PC-3 (cell line): ENCODE data around the gene SFSWAP. TPM values are rescaled to one million over a fixed set of nuclear protein-coding genes. Genes with fewer than 3 reads are reported as not detected.
A peak's percentile ranks its signal among the peaks of the same experiment; 100 is the strongest.

ENCODE experiments used
- ATAC-seq: fragments of 200-7000 bp; cut with Tn5 transposase; 2 replicates; pipeline ENCODE4 v1.9.1; 2020; ENCODE audit warnings: mild to moderate bottlenecking, moderate library complexity
- BruUV-seq: library from RNA; stranded (reverse); fragments of 400-500 nt; replicated peaks from 2 replicates; lab custom pipeline; 2021; lab: Mats Ljungman, UMichigan
- CTCF ChIA-PET: fragments of 300-600 bp; sonication (Branson Sonifier 250); formaldehyde crosslinking; loops from one replicate; lab custom pipeline; 2022; ENCODE audit warnings: antibody characterized with exemption; lab: Charles Lee
- POLR2A ChIA-PET: fragments of 300-600 bp; sonication (Branson Sonifier 250); formaldehyde crosslinking; loops from one replicate; lab custom pipeline; 2022; ENCODE audit warnings: antibody characterized with exemption; ENCODE audit not compliant: unreplicated experiment; lab: Charles Lee
- DNase-seq: peaks from one replicate; pipeline ENCODE4 v3.0.0-alpha.2; 2015
- H2AFZ ChIP-seq: fragments of 300-600 bp; sonication (generic); 2 replicates; pipeline ENCODE4 v1.6.0; 2016; ENCODE audit warnings: antibody characterized with exemption, low read length
- H3F3A ChIP-seq: fragments of 300-600 bp; sonication (generic); one replicate; pipeline ENCODE4 v1.6.0; 2017; ENCODE audit warnings: antibody characterized with exemption, low read length, control low read depth, mild to moderate bottlenecking; ENCODE audit not compliant: unreplicated experiment
- H3K27ac ChIP-seq: fragments of 300-600 bp; sonication (generic); 2 replicates; pipeline ENCODE4 v1.5.1; 2016; ENCODE audit warnings: mild to moderate bottlenecking, low read length
- H3K27me3 ChIP-seq: fragments of 300-600 bp; sonication (generic); 2 replicates; pipeline ENCODE4 v1.6.1; 2016; ENCODE audit warnings: low read length, mixed read lengths
- H3K36me3 ChIP-seq: fragments of 300-600 bp; sonication (generic); 2 replicates; pipeline ENCODE4 v1.6.1; 2016; ENCODE audit warnings: low read depth, mixed run types, low read length, mixed read lengths
- H3K4me1 ChIP-seq: fragments of 300-600 bp; sonication (generic); 2 replicates; pipeline ENCODE4 v1.5.1; 2016; ENCODE audit warnings: low read length; ENCODE audit not compliant: insufficient read depth
- H3K4me2 ChIP-seq: fragments of 300-600 bp; sonication (generic); 2 replicates; pipeline ENCODE4 v1.6.0; 2016; ENCODE audit warnings: low read length
- H3K4me3 ChIP-seq: fragments of 300-600 bp; sonication (generic); 2 replicates; pipeline ENCODE4 v1.5.1; 2016; ENCODE audit warnings: mild to moderate bottlenecking, low read length, mixed read lengths
- H3K79me2 ChIP-seq: fragments of 300-600 bp; sonication (generic); 2 replicates; pipeline ENCODE4 v1.6.1; 2017; ENCODE audit warnings: low read length, mixed read lengths
- H3K9ac ChIP-seq: fragments of 300-600 bp; sonication (generic); 2 replicates; pipeline ENCODE4 v1.6.0; 2016; ENCODE audit warnings: mild to moderate bottlenecking, low read length
- H3K9me2 ChIP-seq: fragments of 300-600 bp; sonication (generic); replicated peaks from 2 replicates; pipeline ENCODE4 v1.6.1; 2016; ENCODE audit warnings: mixed run types, low read length, mixed read lengths
- H3K9me3 ChIP-seq: fragments of 300-600 bp; sonication (generic); 2 replicates; pipeline ENCODE4 v1.6.1; 2016; ENCODE audit warnings: low read length, mixed read lengths
- H4K20me1 ChIP-seq: fragments of 300-600 bp; sonication (generic); 2 replicates; pipeline ENCODE4 v1.6.1; 2016; ENCODE audit warnings: low read length, mixed read lengths
- EZH2 ChIP-seq: fragments of 300-600 bp; sonication (generic); IDR thresholded peaks from one replicate; pipeline ENCODE4 v1.6.1; 2017; ENCODE audit warnings: antibody characterized with exemption, mild to moderate bottlenecking, low read length; ENCODE audit not compliant: unreplicated experiment
- EZH2phosphoT487 ChIP-seq: fragments of 300-600 bp; sonication (generic); IDR thresholded peaks from 2 replicates; pipeline ENCODE4 v1.6.1; 2018; ENCODE audit warnings: mild to moderate bottlenecking, antibody characterized with exemption, low read length, borderline replicate concordance
- intact Hi-C: fragments of 100-400 bp; cut with micrococcal nuclease; formaldehyde crosslinking; loops from 2 replicates; pipeline ENCODE4 v1.9.0; 2023
- total RNA-seq: library from RNA; depleted of rRNA; stranded (reverse); fragments of >200 nt; gene quantifications from 2 replicates; pipeline ENCODE4 v1.2.3, GENCODE V29; 2014
- TF ChIP-seq, protein P1 (sequence below): fragments of 300-600 bp; sonication (generic); conservative IDR thresholded peaks from 2 replicates; pipeline ENCODE4 v1.5.1; 2017; ENCODE audit warnings: antibody characterized with exemption, low read depth, mild to moderate bottlenecking, low read length

Gene SFSWAP
- total RNA-seq, 1 experiment from 2014 or later = 57.5 TPM

DNA sequence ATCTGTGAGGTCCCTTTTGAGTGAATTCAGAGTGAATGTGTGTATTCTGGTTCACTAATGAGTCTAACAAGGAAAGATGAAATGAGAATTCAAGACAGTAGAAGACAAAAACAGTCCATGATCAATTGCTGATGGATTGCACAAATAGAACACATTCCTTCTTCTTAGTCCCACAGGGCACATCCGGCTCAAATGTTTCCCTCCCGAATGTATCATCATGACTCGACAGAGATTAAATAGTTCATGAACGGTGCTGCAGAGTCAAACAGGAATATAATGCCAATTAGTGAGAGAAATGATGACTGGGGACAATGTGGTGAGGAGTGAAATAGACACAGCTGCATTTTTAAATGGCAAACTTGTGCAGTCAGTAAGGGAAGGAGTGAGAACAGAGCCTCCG, 11.5 kb upstream of the SFSWAP start:
- H3K79me2 ChIP-seq = no peaks in the 10 kb centered on the region
- H4K20me1 ChIP-seq = no peaks in the 10 kb centered on the region
- peaks cover 8% of the 10 kb centered on the region; the same call in 1 of the 2 replicates for H3K27me3 ChIP-seq
- ATAC-seq (peak; percentile 58), DNase-seq (peak; percentile 74)
- H3K27ac ChIP-seq = no peak overlapping the region
- BruUV-seq = no TSS peak
- no peaks in the 10 kb centered on the region for H3K36me3 ChIP-seq
- ChIA-PET CTCF (no interaction called here), POLR2A (no interaction called here)
- no peak overlapping the region for H3K4me3 ChIP-seq
- H3K4me1 ChIP-seq = peaks cover 10% of the 10 kb centered on the region
- TF ChIP-seq EZH2phosphoT487 = no peak
- TF ChIP-seq, protein P1, sequence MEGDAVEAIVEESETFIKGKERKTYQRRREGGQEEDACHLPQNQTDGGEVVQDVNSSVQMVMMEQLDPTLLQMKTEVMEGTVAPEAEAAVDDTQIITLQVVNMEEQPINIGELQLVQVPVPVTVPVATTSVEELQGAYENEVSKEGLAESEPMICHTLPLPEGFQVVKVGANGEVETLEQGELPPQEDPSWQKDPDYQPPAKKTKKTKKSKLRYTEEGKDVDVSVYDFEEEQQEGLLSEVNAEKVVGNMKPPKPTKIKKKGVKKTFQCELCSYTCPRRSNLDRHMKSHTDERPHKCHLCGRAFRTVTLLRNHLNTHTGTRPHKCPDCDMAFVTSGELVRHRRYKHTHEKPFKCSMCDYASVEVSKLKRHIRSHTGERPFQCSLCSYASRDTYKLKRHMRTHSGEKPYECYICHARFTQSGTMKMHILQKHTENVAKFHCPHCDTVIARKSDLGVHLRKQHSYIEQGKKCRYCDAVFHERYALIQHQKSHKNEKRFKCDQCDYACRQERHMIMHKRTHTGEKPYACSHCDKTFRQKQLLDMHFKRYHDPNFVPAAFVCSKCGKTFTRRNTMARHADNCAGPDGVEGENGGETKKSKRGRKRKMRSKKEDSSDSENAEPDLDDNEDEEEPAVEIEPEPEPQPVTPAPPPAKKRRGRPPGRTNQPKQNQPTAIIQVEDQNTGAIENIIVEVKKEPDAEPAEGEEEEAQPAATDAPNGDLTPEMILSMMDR = no peak
- no peak for TF ChIP-seq EZH2
- no peaks in the 10 kb centered on the region for H3K9me3 ChIP-seq
- H3K9me2 ChIP-seq = no peaks in the 10 kb centered on the region
- peak overlapping the region; percentile 22 for H3K4me2 ChIP-seq
- no peaks in the 10 kb centered on the region for H3F3A ChIP-seq
- intact Hi-C loops = no loop called here
- H3K9ac ChIP-seq = no peak overlapping the region
- peak overlapping the region; percentile 46 for H2AFZ ChIP-seq

DNA sequence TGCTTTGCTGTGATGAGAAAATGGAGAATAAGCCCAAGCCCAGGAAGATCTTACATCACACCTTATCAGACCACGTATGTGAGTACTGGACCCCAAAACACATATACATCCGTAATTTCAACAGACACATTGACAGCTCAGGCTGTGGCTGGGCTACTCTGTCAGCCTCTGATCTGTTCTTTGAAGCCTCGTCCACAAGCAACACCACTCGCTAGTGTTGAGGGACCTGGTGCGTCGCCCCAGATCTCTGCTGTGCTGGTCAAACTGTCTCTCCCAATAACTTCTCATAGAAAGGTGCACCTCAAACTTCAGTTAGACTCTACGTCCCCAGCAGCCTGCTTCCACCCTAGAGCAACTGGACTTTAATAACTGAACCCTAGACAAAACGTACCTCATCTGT, 10.6 kb upstream of the SFSWAP start:
- Histone ChIP-seq H3K4me3 (no peak overlapping the region), H3K36me3 (no peaks in the 10 kb centered on the region), H3F3A (no peaks in the 10 kb centered on the region), H3K9me3 (no peaks in the 10 kb centered on the region), H3K9ac (no peak overlapping the region), H3K9me2 (no peaks in the 10 kb centered on the region), H3K4me1 (peaks cover 10% of the 10 kb centered on the region), H3K27ac (no peak overlapping the region), H3K79me2 (no peaks in the 10 kb centered on the region), H3K4me2 (no peak overlapping the region), H3K27me3 (0 out of 2 replicates have a peak, but pooled peaks cover 7% of the 10 kb centered on the region), H4K20me1 (no peaks in the 10 kb centered on the region), H2AFZ (no peak overlapping the region)
- TF ChIP-seq EZH2 (no peak), EZH2phosphoT487 (no peak)
- TF ChIP-seq, protein P1 = no peak
- no peak for ATAC-seq
- ChIA-PET POLR2A (no interaction called here), CTCF (no interaction called here)
- intact Hi-C loops = no loop called here
- DNase-seq = no peak
- no TSS peak for BruUV-seq

DNA sequence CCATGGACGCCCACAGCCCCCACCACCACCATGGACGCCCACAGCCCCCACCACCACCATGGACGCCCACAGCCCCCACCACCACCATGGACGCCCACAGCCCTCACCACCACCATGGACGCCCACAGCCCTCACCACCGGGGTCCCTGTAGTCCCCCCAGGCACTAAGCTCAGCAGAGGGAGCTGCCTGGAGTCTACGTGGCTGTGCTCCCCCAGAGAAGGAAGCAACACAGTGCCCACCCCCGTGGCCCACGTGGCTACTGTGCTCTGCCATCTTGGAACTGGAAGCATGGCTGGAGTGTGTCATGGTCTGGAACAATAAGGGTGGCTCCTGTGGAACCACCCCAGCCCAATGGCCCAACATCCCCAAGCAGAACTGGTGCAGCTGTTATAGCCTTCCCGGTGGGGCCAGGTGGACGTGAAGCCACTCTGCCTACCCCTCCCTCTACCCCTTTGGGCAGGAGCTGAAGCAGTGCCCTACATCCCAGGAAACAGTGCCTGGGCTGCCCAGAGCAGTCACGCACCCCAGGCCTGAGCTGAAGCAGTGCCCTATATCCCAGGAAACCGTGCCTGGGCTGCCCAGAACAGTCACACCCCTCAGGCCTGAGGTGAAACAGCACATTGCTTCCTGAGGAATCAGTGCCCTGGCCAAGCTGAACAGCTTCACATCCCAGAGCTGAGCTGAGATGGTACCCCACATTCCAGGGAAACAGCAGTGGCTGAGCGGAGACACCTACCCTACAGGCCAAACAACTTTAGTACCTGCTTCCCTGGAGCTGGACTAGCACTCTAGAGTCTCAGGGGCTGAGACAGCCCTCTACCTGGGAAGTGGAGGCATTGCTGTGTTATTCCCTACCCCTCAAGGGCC, 9.0 kb upstream of the SFSWAP start:
- ATAC-seq (no peak), DNase-seq (no peak)
- CTCF ChIA-PET = no interaction called here
- Histone ChIP-seq H3K4me3 (no peak overlapping the region), H3K4me1 (peaks cover 10% of the 10 kb centered on the region), H2AFZ (no peak overlapping the region), H3F3A (no peaks in the 10 kb centered on the region), H3K9ac (no peak overlapping the region), H3K9me2 (no peaks in the 10 kb centered on the region), H4K20me1 (no peaks in the 10 kb centered on the region), H3K27me3 (0 out of 2 replicates have a peak, but pooled peaks cover 3% of the 10 kb centered on the region), H3K4me2 (no peak overlapping the region), H3K9me3 (no peaks in the 10 kb centered on the region), H3K79me2 (no peaks in the 10 kb centered on the region), H3K36me3 (no peaks in the 10 kb centered on the region), H3K27ac (no peak overlapping the region)
- POLR2A ChIA-PET = no interaction called here
- no TSS peak for BruUV-seq
- TF ChIP-seq EZH2phosphoT487 = no peak
- no peak for TF ChIP-seq EZH2
- TF ChIP-seq, protein P1 = no peak
- intact Hi-C loops = no loop called here
